GM10248 (cell line): ENCODE data around the gene CD37.

Experiments
- CTCF ChIA-PET: fragments of 300-600 bp; sonication (Branson Sonifier 250); formaldehyde crosslinking; extraction: SDS; loops from one replicate; lab custom pipeline; 2021; ENCODE audit warnings: antibody characterized with exemption; lab: Yijun Ruan, JAX
- POLR2A ChIA-PET: fragments of 350-650 bp; sonication (Branson Sonifier 250); formaldehyde crosslinking; extraction: SDS; loops from one replicate; lab custom pipeline; 2020; ENCODE audit warnings: antibody characterized with exemption; lab: Yijun Ruan, JAX
- DNase-seq: peaks from one replicate; pipeline ENCODE4 v3.0.0; 2012; ENCODE audit errors: extremely low spot score
- CTCF ChIP-seq: IDR thresholded peaks from 2 replicates; pipeline ENCODE4 v1.5.1; 2012; ENCODE audit warnings: mild to moderate bottlenecking, low read depth; ENCODE audit errors: extremely low read depth, missing control alignments, control extremely low read depth

The CD37 gene

GRCh38 chr19:49374665-49375434 is 39.6 kb downstream of the CD37 start:
- no peak for TF ChIP-seq CTCF
- ChIA-PET CTCF (interaction anchor here (0.8 to 1.6 kb wide), 7 partner anchors 10 to 195 kb away, joined by 3 to 9 read pairs (median 3); partner anchors contain the start of gene KASH5), POLR2A (interaction anchor here (0.6 to 0.9 kb wide), 3 partner anchors 34 to 165 kb away, joined by 3 to 6 read pairs (median 4); no protein-coding TSS in a partner anchor)
- DNase-seq = no peak

- no peak for DNase-seq
- ChIA-PET CTCF (interaction anchor here (0.6 to 5.9 kb wide), 7 partner anchors 10 to 63 kb away, joined by 3 to 33 read pairs (median 3); partner anchors contain the start of genes DKKL1 and TEAD2), POLR2A (interaction anchor here (0.7 kb wide), 1 partner anchor 18 kb away, joined by 4 read pairs; no protein-coding TSS in a partner anchor)
- no peak for TF ChIP-seq CTCF
Measured at GRCh38 chr19:49378512-49378911, 43.3 kb downstream of the CD37 start.

- ChIA-PET POLR2A (no interaction called here), CTCF (interaction anchor here (1.1 to 5.9 kb wide), 3 partner anchors 10 to 63 kb away, joined by 3 to 33 read pairs (median 3); no protein-coding TSS in a partner anchor)
- no peak for TF ChIP-seq CTCF
- DNase-seq = no peak
Measured at GRCh38 chr19:49380391-49380790, 45.2 kb downstream of the CD37 start.

- DNase-seq = no peak
- CTCF ChIA-PET = interaction anchor here (1.3 to 5.9 kb wide), 4 partner anchors 9 to 91 kb away, joined by 3 to 33 read pairs (median 4); partner anchors contain the start of gene FLT3LG
- no peak for TF ChIP-seq CTCF
- POLR2A ChIA-PET = no interaction called here
Measured at GRCh38 chr19:49382639-49383038, 47.4 kb downstream of the CD37 start.

- TF ChIP-seq CTCF = no peak
- ChIA-PET CTCF (interaction anchor here (1.0 to 5.9 kb wide), 5 partner anchors 8 to 90 kb away, joined by 3 to 33 read pairs (median 3); no protein-coding TSS in a partner anchor), POLR2A (no interaction called here)
- DNase-seq = no peak
Measured at GRCh38 chr19:49383599-49383998, 48.4 kb downstream of the CD37 start.

GRCh38 chr19:49387936-49388372 is 52.7 kb downstream of the CD37 start, which contains the start of gene KASH5:
Gene KASH5 (plus strand): TSS chr19:49388249. CDS start chr19:49390884, 2,635 bp downstream.
- ChIA-PET POLR2A (interaction anchor here (0.6 to 0.7 kb wide), 2 partner anchors 21 to 26 kb away, joined by 3 to 4 read pairs; partner anchors contain the start of gene TEAD2), CTCF (interaction anchor here (1.3 to 1.4 kb wide), 2 partner anchors 13 to 63 kb away, joined by 3 read pairs; partner anchors contain the start of gene PIH1D1)

More at GRCh38 chr19:49387936-49388372, 52.7 kb downstream of the CD37 start, which contains the start of gene KASH5:
- TF ChIP-seq CTCF = no peak
- DNase-seq = peak; percentile 81
